ENCODE measurements around the gene PTPRT.

Gene PTPRT

DNA sequence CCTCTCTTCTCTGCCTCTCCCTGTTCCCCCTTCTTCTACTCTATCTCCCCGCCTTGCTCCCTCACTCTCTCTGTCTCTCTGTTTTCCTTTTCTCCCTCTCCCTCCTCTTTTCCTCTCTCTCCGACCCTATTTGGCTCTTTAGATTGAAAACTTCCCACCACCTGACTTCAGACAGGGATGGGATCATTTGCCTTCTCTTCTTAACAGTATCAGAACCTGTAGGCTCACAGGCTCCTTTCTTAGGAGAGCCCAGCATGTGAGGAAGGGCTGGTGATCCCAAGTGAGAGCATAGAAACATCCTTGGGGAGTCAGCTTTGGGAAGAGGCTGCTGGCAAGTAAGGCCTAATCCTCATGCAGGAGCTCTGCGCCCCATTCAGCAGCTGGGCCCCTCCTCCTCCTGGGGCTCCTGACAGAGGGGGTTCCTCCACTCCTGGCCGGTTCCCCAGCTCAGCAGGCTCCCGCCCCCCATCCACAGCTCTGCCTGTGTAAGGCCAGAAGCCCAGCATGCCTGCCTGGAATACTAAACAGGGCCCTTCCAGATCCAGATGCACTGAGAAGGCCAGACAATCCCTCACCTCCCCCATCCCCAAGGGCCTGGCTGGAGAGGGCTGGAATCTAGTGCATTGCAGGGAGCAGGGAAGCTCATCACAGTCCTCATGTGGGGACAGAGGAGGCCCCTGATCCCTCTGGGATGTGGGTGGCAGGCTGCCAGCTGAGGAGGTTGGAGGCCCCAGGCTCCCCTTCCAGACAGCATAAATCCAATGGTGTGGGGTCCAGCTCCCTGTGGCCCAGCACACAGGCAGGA is 93.4 kb downstream of the PTPRT start:
- DNase-seq: no peak

DNA sequence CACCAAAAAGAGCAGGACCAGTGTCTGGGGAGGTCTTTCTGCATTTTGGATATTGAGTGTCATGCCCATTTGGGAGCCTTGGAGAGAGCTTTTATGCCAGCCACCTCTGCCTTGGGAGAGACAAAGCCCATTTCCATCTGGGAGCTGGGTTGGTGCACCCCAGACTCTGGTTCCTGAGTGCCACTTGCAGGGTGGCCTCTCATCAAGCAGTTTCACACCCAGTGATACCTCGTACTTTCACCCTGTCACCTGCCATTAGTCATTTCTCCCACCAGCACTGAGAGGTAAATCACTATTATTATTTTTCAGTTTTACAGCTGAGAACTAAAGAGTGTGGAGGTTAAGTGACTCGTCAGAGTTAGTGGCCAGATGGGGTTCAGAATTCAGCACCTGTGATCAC is 94.7 kb downstream of the PTPRT start:
- DNase-seq: no peak

DNA sequence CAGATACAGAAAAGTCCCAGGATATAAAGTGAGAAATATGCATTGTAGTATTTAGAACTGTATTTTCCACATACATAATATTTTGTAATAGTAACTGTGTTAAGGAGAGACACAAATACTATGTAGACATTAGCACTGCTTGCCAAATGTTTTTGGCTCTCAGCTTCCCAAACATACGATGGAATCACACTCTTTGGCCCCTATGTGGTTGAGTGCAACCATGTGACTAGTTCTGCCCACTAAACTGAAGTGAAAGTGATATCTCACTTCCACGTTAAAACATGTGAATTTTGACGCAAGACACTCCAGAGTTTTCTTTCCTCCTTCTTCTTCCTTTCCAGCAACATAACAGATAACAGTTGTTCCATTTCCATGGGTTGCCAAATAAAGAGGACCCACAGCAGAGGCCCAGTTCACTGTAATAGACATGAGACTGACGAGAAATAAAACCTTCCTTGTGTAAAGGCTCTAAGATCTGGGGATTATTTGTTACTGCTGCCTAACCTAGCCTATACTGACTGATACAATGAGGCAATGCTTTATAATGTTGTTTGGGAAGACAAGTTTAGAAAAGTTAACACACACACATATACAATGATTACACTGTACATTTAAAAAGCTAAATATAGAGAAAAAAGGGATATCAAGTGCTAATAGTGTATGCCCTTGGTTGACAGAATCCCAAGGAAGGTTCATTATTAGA is 97.2 kb downstream of the PTPRT start:
- DNase-seq: no peak

DNA sequence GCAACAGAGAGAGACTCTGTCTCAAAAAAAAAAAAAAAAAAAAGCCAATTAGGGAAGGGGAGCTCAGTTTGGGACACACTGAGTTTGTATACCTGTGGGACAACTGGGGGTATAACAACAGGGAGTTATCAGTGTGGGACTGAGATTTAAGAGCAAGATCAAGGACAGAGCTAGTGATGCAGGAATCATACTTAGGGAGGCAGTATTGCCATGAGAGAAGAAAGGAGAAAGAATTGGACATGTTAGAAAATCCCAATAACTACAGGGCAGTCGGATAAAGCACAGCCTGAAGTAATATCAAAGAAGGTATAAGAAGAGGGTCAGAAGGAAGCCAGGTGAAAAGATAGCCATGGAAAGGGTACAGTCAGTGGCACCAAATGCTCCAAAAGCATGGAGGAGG is 121.2 kb downstream of the PTPRT start:
- no peak for DNase-seq

DNA sequence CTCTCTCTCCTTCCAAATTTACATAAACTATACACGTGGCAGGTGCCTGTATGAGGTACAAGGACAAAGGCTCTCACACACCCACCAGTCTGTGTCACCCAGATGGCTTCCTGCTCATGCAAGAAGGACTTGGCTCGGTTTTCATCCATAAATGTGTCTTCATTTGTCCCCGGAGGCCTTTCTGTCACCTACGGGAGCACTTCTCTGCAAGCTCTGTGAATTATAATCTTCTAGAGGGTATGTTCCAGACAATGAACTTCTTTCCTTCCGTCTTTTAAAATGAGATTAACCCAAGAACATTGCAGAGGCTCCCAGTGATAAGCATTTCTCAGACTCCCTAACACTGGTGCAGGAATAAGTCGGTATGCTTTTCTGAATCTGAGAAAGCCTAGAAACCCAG is 123.6 kb downstream of the PTPRT start:
- DNase-seq: no peak

DNA sequence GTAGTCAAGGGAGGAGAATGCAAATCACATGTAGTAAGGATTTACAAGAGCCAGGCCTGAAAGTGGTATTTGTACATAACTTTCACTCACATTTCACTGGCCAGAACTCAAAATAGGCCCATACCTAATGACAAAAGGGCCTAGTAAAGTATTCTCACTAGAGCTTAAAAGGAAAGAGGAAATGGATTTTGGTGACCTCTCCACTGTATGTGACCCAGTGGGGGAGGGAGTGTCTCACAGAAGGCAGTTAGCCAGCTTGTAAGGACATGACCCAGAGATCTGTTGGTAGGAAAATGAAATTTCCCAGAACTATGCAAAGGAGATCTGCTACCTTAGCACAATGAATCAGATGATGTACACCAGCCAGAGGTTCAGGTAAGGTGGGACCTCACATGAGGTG is 124.4 kb downstream of the PTPRT start:
- no peak for DNase-seq

DNA sequence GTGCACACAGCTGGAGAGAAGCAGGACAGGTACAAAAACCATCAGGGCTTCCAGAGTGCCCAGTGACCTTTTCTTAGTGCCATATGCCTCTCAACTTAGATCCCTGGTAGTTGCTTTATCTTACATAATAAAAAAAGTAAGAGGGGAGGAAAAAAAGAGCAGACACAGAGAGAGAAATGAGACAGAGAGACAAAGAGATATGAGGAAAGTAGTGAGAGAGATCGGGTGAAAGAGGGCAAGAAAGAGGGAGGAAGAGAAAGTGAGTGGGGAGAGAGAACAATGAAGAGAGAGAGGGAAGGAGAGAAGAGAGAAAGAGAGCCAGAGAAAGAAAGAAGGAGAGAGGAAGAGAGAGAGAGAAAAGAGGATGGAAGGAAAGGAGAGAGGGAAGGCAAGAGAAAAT is 131.6 kb downstream of the PTPRT start:
- DNase-seq: no peak

DNA sequence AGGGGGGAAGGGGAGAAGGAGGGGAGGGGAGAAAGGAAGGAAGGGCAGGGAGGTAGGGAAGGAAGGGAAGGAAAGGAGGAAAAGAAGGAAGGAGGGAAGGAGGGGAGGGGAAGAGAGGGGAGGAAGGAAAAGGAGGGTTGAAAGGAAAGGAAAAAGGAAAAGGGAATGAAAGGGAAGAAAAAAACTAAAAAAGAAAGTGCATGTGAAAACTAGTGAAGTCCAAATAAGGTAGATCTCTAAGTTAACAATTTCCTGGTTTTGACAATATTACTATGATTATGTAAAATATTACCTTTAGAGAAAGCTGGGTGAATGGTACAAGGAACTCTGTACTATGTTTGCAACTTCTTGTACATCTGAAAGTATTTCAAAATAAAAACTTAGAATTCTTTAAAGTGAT is 132.4 kb downstream of the PTPRT start:
- DNase-seq: no peak

DNA sequence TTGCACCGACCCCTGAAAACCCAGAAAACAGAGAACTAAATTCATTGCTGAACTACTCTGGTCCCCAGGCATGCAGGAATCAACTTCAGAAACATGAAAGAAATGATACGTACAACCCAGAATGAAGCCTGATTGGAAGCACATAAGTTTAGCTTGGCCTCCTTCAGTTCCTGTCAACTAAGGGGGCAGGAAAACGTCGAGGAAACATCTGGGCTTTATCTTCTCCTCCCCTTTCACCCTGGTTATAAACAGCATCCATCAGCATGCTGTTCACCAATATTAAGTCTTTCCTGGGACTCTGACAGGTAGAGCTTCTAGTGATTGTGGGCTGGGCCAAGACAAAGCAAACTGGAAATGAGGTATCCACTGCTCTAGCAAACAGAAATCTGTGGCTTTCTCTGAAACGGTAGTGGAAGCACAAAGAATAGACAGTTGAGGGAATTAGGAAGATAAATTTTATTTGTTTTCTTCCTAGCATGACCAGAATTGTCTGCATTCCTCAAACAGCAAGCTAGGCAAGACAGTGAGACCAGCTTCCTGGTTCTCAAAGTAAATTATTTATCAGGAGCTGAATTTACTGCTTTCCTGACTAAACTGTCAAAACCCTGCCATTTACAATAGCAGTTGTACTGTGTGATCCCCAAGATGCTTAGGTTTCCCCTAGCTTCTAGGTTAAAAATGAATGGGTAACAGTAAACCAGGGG is 134.4 kb downstream of the PTPRT start:
- DNase-seq: no peak

DNA sequence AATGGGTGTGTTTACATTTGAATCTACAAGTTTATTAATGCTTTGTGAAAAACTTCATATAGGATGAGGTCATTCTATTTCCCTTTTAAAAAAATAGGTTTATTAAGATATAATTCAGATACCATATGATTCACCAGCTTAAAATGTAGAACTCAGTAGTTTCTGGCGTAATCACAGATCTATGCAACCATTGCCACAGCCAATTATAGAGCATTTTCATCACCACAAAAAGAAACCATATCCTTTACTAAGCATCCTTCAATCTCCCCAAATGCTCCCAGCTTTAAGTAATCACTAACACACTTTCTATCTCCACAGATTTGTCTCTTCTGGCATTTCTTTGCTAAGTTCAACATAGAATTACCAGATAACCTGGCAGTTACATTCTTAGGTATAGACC is 137.2 kb downstream of the PTPRT start:
- DNase-seq: no peak

DNA sequence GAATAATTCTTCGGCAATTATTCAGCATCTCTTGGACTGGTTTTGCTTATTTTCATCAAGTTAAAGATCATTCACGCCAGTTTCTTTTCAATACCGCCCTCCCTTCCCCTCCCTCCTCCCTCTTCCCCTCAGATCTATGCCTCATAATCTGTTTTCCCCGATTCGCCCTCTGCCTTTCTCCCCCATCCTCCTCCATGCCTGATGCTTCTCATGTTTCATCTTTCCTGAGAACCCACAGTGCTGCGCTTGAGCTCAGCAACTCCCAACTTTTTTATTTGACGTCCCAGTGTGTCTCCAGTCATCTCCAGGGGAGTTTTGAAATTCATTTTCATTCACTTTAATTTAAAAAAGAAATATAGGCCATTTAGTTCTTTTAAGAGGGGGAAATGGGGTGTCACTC is 142.7 kb downstream of the PTPRT start:
- no peak for DNase-seq

DNA sequence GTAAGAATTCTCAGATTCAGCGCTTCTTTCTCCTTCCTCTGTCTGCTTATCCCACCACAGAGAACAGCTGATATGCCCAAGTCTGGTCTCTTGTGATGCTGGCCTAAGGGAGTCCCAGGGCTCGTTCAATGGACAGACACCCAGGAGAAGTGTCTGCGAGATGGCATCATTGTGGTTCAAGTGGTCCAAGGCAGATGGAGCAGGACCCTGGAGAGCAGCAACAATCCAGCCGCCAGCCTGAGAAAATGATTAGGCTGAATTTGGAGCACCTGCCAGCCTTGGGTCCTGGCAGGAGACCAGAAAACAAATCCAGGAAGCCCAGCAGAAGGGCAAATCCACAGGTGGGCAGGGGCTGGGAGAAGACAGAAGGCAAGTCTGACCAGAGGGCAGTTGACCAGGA is 145.8 kb downstream of the PTPRT start:
- no peak for DNase-seq

DNA sequence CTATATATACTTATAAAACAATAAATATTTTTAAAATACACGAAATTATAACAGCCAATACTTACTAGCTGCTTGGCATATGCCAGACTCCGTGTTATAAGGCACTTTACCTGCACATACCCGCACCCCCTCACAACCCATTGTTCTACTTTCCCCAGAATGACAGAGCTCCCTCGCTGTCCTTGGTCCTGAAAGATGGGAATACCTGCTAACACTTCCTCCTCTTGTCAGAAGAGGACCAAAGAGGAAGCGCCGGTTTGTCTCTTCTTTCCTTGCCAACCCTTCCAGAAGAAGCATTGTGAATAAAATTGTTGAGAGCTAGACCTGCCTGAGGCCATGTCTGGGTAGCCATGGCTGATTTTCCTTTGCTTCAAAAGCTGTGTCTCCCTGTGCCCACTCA is 149.3 kb downstream of the PTPRT start:
- DNase-seq: peak; percentile 1

DNA sequence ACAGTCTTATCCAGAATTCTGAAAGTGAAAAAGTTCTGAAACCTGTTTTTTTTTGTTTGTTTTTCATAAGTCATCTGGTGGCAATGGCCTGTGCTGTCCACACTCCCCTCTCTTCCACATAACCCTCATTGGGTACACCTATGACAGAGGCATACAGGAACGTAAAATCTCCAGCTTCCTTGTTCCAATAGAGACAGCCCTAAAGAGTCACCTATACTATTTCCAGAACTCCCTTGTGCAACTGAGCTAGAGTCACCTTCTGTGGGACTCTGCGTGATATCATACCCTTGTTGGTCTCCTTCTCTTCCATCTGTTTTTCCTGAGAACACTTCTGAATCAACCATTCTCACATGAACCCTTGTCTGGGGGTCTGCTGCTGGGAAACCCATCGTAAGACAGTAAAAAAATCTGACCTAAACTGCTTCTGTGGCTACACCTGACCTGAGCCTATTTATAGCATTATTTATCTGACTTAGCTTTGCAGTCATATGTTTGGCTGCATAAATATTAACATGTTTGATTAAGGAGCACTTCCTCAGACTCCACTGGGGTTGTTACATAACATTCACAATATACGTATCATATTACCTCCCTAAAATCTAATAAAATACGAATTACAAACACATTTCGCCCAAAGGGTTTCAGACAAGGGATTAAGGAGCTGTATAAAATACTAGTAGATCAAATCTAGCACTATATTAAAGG is 151.9 kb downstream of the PTPRT start:
- DNase-seq: no peak

DNA sequence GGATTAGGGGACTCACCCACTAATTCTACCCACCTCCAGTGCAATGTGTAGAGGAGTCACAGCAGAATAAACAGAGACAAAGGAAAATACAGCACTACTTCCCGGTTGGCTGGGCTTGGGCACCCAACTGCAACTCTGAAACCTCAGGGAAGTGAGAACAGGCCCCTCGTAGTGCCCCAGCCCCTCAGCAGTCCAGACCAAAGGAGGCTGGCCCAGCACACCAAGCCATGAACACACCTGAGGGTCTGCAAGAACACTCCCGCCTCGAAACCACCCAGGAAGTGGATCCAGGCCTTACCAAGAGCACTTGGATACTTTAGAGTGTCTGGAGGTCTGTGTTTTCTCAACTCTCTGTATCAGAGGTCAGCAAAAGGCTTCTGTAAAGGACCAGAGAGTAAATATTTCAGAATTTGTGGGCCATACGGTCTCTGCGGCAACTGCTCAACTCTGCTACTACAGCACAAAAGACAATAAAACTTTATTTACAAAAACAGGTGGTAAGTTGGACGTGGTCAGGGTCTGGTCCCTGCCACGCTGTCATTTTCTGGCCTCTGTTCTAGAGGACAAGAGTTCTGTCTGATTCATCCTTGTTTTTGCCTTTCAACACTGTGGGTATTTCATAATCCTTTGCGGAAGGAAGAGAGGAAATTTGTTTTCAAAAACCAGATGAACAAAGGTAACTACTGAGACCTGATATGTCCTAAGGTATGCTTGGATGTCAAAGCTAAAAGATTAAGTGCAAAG is 154.6 kb downstream of the PTPRT start:
- DNase-seq: no peak

DNA sequence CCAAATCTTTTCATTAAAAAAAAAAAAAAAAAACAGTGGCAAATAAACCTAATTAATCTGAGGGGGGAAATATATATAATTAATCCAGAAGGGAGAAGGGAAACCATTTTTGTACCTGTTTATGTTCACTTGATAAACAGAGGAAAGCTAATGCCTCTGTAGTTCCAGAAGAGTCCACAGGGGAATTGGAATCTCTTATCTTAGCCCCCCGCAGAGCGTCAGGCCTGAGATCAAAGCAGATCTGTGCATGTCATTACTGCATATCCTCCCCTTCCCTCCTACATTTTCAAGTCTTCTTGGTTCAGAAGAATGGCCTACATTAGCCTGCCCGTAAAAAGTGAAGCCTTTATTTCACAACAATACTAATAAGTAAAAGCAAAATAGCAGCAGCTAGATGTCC is 157.2 kb downstream of the PTPRT start:
- DNase-seq: no peak

DNA sequence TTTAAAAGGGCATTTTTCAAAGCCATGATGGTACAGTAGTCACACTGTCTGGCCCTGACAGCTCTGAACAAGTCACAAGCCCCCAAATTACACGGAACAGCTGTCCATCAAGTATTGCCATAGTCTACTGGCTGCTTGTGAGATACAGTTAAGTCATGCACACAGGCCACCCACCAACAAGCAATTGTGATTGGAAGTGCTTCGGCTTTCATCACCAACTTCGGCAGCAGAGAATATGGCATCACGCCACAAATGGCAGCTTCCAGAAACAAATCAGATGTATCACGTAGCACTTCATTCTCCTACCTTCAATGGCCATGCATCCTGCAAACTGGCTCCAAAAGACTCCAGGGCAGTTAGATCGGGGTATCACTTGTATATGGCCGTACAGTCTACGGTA is 160.5 kb downstream of the PTPRT start:
- no peak for DNase-seq

DNA sequence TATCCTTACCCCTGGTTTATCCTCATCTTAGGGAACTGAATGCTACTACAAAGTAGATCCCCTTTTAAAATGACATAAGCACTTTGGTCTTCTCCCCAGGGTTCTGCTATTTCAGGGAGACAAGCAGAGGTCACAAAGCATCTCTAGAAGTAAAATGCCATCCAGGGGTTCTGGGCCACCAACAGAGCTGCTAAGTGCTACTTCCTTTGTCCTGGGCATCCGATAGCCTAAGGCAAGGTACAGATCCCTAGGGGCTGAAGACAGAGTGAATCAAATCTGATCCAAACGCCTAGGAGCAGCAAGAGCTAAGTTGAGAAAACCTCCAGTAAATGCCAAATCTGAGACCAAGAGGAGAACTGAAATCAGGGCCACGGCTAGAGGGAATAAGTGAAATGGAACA is 161.2 kb downstream of the PTPRT start:
- DNase-seq: no peak

DNA sequence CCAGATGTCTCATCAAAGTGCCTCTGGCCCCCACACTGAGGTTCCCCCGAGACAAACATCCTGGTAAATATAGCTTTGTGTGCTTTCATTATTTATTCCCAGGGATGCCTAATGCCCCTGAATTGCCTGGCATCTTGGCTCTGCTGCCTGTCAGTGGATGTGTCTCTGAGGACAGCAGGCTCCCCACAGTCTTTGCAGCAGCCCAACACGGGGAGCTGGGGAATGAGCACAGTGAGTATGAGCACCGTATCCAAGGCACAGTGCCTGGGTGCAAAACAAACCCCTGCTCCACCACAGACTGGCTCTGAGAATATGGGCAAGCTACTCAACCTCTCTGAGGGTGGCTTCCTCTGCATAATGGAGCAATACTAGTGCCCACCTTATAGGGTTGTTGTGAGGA is 165.9 kb downstream of the PTPRT start:
- no peak for DNase-seq

DNA sequence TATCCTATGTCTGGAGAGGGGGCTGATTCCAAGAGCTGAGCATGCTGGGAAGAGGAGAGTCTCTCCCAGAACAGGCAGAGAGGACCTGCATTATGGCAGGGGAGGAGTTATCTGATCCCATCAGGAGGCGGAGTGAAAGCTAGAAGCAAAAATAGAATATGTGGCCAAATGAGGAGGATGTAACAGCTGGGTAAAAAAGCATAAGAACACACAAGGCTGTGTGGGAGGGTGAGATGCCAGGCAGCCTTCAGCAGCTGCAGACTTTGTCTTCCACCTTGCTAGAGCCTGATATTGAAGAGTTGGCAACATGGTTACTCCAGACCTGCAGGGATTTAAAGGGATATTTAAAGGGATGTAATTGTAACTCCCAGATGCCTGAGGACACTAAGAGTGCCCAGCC is 167.1 kb downstream of the PTPRT start:
- no peak for DNase-seq

DNA sequence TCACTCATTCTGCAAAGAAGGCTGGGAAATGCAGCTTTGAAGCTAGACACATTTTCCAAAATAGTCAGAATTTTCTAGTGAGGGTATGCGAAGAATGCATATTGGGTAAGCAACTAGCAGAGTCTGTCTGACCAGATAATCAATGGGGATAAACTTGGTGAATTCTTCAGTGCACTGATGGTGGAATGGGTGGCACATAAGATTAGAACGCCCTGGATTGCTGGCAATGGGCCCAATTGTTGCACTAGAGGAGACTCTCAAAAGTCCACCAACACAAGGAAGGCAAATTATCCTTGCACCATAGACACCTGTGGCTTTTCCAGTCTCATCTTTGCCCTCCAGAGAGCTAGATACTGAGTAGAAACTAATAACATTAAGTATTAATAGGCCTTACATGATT is 167.6 kb downstream of the PTPRT start:
- DNase-seq: no peak

DNA sequence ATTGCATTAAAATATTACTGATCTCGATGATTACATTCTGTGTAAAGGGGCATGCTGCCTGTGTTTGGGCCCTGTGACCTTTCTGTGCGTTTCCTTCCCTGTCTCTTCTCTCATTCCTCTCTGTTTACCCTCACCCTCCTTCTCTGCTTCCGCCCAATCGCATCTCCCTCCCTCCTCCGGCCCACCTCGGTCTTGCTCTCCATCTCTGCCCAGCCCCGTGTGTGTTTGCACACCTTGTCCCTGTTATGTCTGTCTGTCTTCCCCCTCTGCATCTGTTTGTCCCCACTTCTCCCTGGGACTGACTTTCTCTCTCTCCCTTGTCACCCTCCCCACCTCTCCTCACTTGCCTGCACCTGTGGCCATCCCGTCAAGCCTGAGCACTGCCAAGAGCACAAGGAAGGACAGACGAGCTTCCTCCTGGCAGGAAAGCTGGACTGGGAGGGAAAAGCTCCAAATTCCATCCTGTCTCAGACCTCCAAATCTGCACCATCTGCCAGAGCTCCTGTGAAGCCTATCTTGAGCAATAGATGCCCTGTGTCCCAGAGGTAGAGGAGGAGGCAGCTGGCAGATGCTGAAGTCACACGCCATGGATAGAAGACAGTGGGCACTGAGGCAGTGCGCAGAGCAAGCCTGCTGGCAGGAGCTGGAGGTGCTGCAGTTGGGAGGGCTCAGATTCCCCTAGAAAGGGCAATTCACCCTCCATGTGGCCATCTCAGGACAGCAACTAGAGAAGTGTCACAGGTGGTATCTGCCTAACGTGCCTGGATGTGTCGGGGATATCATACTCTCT is 172.3 kb downstream of the PTPRT start:
- no peak for DNase-seq

All from activated CD4-positive, alpha-beta T cell treated with anti-CD3 and anti-CD28 coated beads, Interleukin-10, Interleukin-2, amounts not matched to agents 100 ng/mL and 50 ng/mL, durations not matched to agents 16 hours and 8 hours (primary cell).